GM18867 (cell line): ENCODE data around the gene PRPH.
"Not testable (repeated sequence)": the region's sequence is repeated elsewhere in the genome, so short reads cannot be mapped to it uniquely, and the experiment has no call there.

Experiments used
- ATAC-seq: cut with Tn5 transposase; IDR thresholded peaks from one replicate; pipeline ENCODE4 v1.9.1; 2021; ENCODE audit warnings: mild to moderate bottlenecking, moderate library complexity; ENCODE audit not compliant: unreplicated experiment

Gene PRPH

GRCh38 chr12:49332441-49332861, 37.5 kb downstream of the PRPH start:
- ATAC-seq = no peak

- ATAC-seq = no peak
Measured at GRCh38 chr12:49332891-49333371, 38.0 kb downstream of the PRPH start.

GRCh38 chr12:49333778-49334177, 38.8 kb downstream of the PRPH start:
- not testable (repeated sequence) for ATAC-seq

GRCh38 chr12:49334226-49334625, 39.3 kb downstream of the PRPH start:
- ATAC-seq = no peak

- no peak for ATAC-seq
Measured at GRCh38 chr12:49334681-49335080, 39.7 kb downstream of the PRPH start.

- ATAC-seq = no peak
Measured at GRCh38 chr12:49335118-49335954, 40.4 kb downstream of the PRPH start.

GRCh38 chr12:49335955-49336644, 41.2 kb downstream of the PRPH start:
- ATAC-seq = no peak

GRCh38 chr12:49336645-49337584, 42.0 kb downstream of the PRPH start, which contains the start of gene C1QL4:
Gene C1QL4 (minus strand): TSS chr12:49337188. CDS start chr12:49336477, 711 bp downstream.
- ATAC-seq = peak; percentile 60

GRCh38 chr12:49338830-49339463, 44.0 kb downstream of the PRPH start:
- ATAC-seq = no peak

- no peak for ATAC-seq
Measured at GRCh38 chr12:49339464-49339861, 44.5 kb downstream of the PRPH start.

- ATAC-seq = no peak
Measured at GRCh38 chr12:49340095-49340870, 45.3 kb downstream of the PRPH start.

- no peak for ATAC-seq
Measured at GRCh38 chr12:49340971-49341776, 46.2 kb downstream of the PRPH start.

- ATAC-seq = no peak
Measured at GRCh38 chr12:49341777-49342065, 46.8 kb downstream of the PRPH start.

- ATAC-seq = peak; percentile 61
Measured at GRCh38 chr12:49342066-49342913, 47.3 kb downstream of the PRPH start.

GRCh38 chr12:49342914-49343731, 48.2 kb downstream of the PRPH start:
- no peak for ATAC-seq

- ATAC-seq = no peak
Measured at GRCh38 chr12:49344486-49345050, 49.6 kb downstream of the PRPH start.
